ENCODE measurements around the gene ZC3H11A. TPM values are rescaled to one million over a fixed set of nuclear protein-coding genes. Genes with fewer than 3 reads are reported as not detected.

Gene ZC3H11A
- total and polyA plus RNA-seq, 2 experiments from 2014 or later = 28.2 to 97.3 TPM

GRCh38 chr1:203769505-203770343 is 25.7 kb upstream of the ZC3H11A start:
- ATAC-seq (no peak), DNase-seq (ENCODE audit: low spot score) (no peak)
- no peak overlapping the region for H3K27ac ChIP-seq (ENCODE audit: low read depth)
- H3K4me3 ChIP-seq = no peak overlapping the region
- H3K4me3 Mint-ChIP-seq = no peak overlapping the region
- no peak for TF ChIP-seq CREB1 (CRISPR knock-in tag; IDR thresholded peaks at IDR 0.05; ENCODE audit: low read depth)
- TF ChIP-seq ZNF331 (CRISPR knock-in tag; IDR thresholded peaks at IDR 0.05; ENCODE audit: low read depth) = no peak
- TF ChIP-seq ETS1 (IDR thresholded peaks at IDR 0.05) = no peak
- TF ChIP-seq ZNF462 (CRISPR knock-in tag; IDR thresholded peaks at IDR 0.05) = no peak
- TF ChIP-seq NANOG (IDR thresholded peaks at IDR 0.05; ENCODE audit: borderline replicate concordance) = no peak
- TF ChIP-seq EZH2 (IDR thresholded peaks at IDR 0.05; ENCODE audit: low read depth, unreplicated experiment) = no peak
- no peak for TF ChIP-seq EZH2phosphoT487 (IDR thresholded peaks at IDR 0.05; ENCODE audit: unreplicated experiment)
- no peak for TF ChIP-seq REST (IDR thresholded peaks at IDR 0.05; ENCODE audit: unreplicated experiment)
- TF ChIP-seq ZNF114 (CRISPR knock-in tag; IDR thresholded peaks at IDR 0.05) = no peak
- TF ChIP-seq JUNB (IDR thresholded peaks at IDR 0.05; ENCODE audit: unreplicated experiment) = no peak
- no peaks in the 10 kb centered on the region for H3F3A ChIP-seq (replicated peaks; ENCODE audit: low read depth)
- H4K20me1 ChIP-seq (replicated peaks; ENCODE audit: insufficient read depth) = no peaks in the 10 kb centered on the region
- H3K4me2 ChIP-seq = no peak overlapping the region
- H3K9me3 Mint-ChIP-seq = no peaks in the 10 kb centered on the region
- peaks cover 9% of the 10 kb centered on the region for H3K4me1 Mint-ChIP-seq
- no peaks in the 10 kb centered on the region for H3K79me2 ChIP-seq (replicated peaks; ENCODE audit: insufficient read depth)
- H3K4me1 ChIP-seq (ENCODE audit: insufficient read depth) = 0 out of 2 replicates have a peak, but pooled peaks cover 5% of the 10 kb centered on the region
- H3K27me3 ChIP-seq (ENCODE audit: insufficient read depth) = no peaks in the 10 kb centered on the region
- H3K9me2 ChIP-seq (ENCODE audit: insufficient read depth) = 0 out of 2 replicates have a peak, but pooled peaks cover 14% of the 10 kb centered on the region
- no peak overlapping the region for H3K27ac Mint-ChIP-seq
- no peaks in the 10 kb centered on the region for H3K36me3 ChIP-seq (ENCODE audit: insufficient read depth)
- no peak overlapping the region; the same call in 1 of the 2 replicates for H2AFZ ChIP-seq
- H3K27me3 Mint-ChIP-seq (ENCODE audit: insufficient read depth, low read depth, poor library complexity) = peaks cover 7% of the 10 kb centered on the region
- no peaks in the 10 kb centered on the region for H3K36me3 Mint-ChIP-seq (ENCODE audit: low read depth)
